A549 (cell line): ENCODE data around the gene UNC5C. TPM values are rescaled to one million over a fixed set of nuclear protein-coding genes. Genes with fewer than 3 reads are reported as not detected.

Experiments
- ATAC-seq, 2 experiments: fragments of 200-7000 bp in 1 of 2; fragments of >200 bp in 1 of 2; cut with Nextera tagmentation in 1 of 2; cut with Tn5 transposase in 1 of 2; 3 replicates each; pipeline versions ENCODE4 v1.8.0 to v1.9.1; 2018 to 2020; ENCODE audit warnings: mild to moderate bottlenecking in 1 of 2, moderate library complexity in 1 of 2
- CTCF ChIA-PET: fragments of 300-600 bp; sonication (Branson Sonifier 250); formaldehyde crosslinking; extraction: SDS; loops from one replicate; lab custom pipeline; 2021; ENCODE audit warnings: antibody characterized with exemption, inconsistent platforms; lab: Yijun Ruan, JAX
- POLR2A ChIA-PET: fragments of 350-600 bp; formaldehyde crosslinking; extraction: SDS; loops from one replicate; lab custom pipeline; 2021; ENCODE audit warnings: antibody characterized with exemption, inconsistent platforms; lab: Yijun Ruan, JAX
- DNase-seq, 2 experiments: peaks; one replicate each; pipeline versions ENCODE4 v3.0.0 to v3.0.0-alpha.2; 2011 to 2016; ENCODE audit warnings: low read depth in 1 of 2, low spot score in 1 of 2
- FAIRE-seq: peaks from 2 replicates; lab custom pipeline; 2011; peaks lifted over from hg19 to GRCh38; lab: Jason Lieb, UNC
- H3K27ac ChIP-seq, 2 experiments: fragments of >200 bp; sonication (Bioruptor Twin); formaldehyde crosslinking; 3 replicates each; pipeline ENCODE4 v1.5.1; 2016 to 2017
- H3K4me1 ChIP-seq: fragments of >200 bp; sonication (Bioruptor Twin); formaldehyde crosslinking; 3 replicates; pipeline ENCODE4 v1.6.1; 2016
- H3K4me2 ChIP-seq: fragments of >200 bp; sonication (Bioruptor Twin); formaldehyde crosslinking; 3 replicates; pipeline ENCODE4 v1.6.1; 2016
- H3K4me3 ChIP-seq: fragments of >200 bp; sonication (Bioruptor Twin); formaldehyde crosslinking; 3 replicates; pipeline ENCODE4 v1.5.1; 2016
- H3K9me3 ChIP-seq: fragments of >200 bp; sonication (Bioruptor Twin); formaldehyde crosslinking; 3 replicates; pipeline ENCODE4 v1.6.1; 2016
- BHLHE40 ChIP-seq: IDR thresholded peaks from 2 replicates; pipeline ENCODE4 v1.6.1; 2012; ENCODE audit warnings: low read depth, low read length, inconsistent platforms
- CEBPB ChIP-seq, 2 experiments: fragments of >200 bp in 1 of 2; sonication (Bioruptor Twin) in 1 of 2; formaldehyde crosslinking in 1 of 2; IDR thresholded peaks; 2 replicates each; pipeline ENCODE4 v1.6.1; 2012 to 2016
- EP300 ChIP-seq, 2 experiments: fragments of >200 bp; sonication (Bioruptor Twin); formaldehyde crosslinking; IDR thresholded peaks; 2 replicates in 1 of 2; 3 replicates in 1 of 2; pipeline ENCODE4 v1.6.1; 2016 to 2017
- ESRRA ChIP-seq: fragments of 150-350 bp; IDR thresholded peaks from 2 replicates; pipeline ENCODE4 v1.6.1; 2014; ENCODE audit warnings: mild to moderate bottlenecking, low read length, borderline replicate concordance
- GATA3 ChIP-seq: IDR thresholded peaks from 2 replicates; pipeline ENCODE4 v1.6.1; 2012; ENCODE audit warnings: borderline replicate concordance
- HEYL ChIP-seq: fragments of 250-450 bp; sonication (Bioruptor Pico); IDR thresholded peaks from 2 replicates; pipeline ENCODE4 v1.8.0; 2021; ENCODE audit warnings: mild to moderate bottlenecking, moderate library complexity
- HOXA7 ChIP-seq: fragments of 250-450 bp; sonication (Bioruptor Pico); IDR thresholded peaks from 2 replicates; pipeline ENCODE4 v1.5.0; 2020; ENCODE audit warnings: mild to moderate bottlenecking, moderate library complexity
- HOXB13 ChIP-seq: fragments of 250-450 bp; sonication (Bioruptor Pico); IDR thresholded peaks from 2 replicates; pipeline ENCODE4 v1.5.0; 2020; ENCODE audit warnings: low read depth, mild to moderate bottlenecking, moderate library complexity
- MAFK ChIP-seq: fragments of 450-650 bp; IDR thresholded peaks from 2 replicates; pipeline ENCODE4 v1.6.1; 2014; ENCODE audit not compliant: partially characterized antibody
- MAX ChIP-seq: IDR thresholded peaks from 2 replicates; pipeline ENCODE4 v1.6.1; 2012
- NR3C1 ChIP-seq: fragments of >200 bp; sonication (Bioruptor Twin); formaldehyde crosslinking; IDR thresholded peaks from 3 replicates; pipeline ENCODE4 v1.6.1; 2017
- RAD21 ChIP-seq, 2 experiments: fragments of >200 bp in 1 of 2; sonication (Bioruptor Twin) in 1 of 2; formaldehyde crosslinking in 1 of 2; IDR thresholded peaks in 1 of 2; conservative IDR thresholded peaks in 1 of 2; 2 replicates in 1 of 2; 3 replicates in 1 of 2; pipeline ENCODE4 v1.6.1; 2012 to 2018; ENCODE audit warnings: inconsistent platforms in 1 of 2
- RCOR1 ChIP-seq: fragments of 150-350 bp; IDR thresholded peaks from 2 replicates; pipeline ENCODE4 v1.6.1; 2014; ENCODE audit warnings: antibody characterized with exemption, low read length, low read depth
- SMC3 ChIP-seq: fragments of >200 bp; sonication (Bioruptor Twin); formaldehyde crosslinking; IDR thresholded peaks from 3 replicates; pipeline ENCODE4 v1.6.1; 2018; ENCODE audit warnings: inconsistent platforms
- ZNF302 ChIP-seq: fragments of 250-450 bp; sonication (Bioruptor Pico); IDR thresholded peaks from 2 replicates; pipeline ENCODE4 v1.9.0; 2021; ENCODE audit warnings: inconsistent platforms, mild to moderate bottlenecking, moderate library complexity
- WGBS: methylation state at CpG from one replicate; pipeline ENCODE4 v1.1.6; 2017; ENCODE audit errors: missing lambda C conversion rate; 5-methylcytosine and 5-hydroxymethylcytosine counted together
- polyA plus RNA-seq, 4 experiments: library from polyadenylated mRNA; depleted of rRNA in 3 of 4; stranded (reverse); fragments of >200 nt; fragmentation: RNase III in 1 of 4; extraction: RNeasy Plus Mini Kit Qiagen cat#74134 plus additional on column Dnase treatment in 1 of 4; gene quantifications; 2 replicates in 3 of 4; 3 replicates in 1 of 4; pipeline ENCODE4 v1.2.3, GENCODE V29; 2011 to 2017
- TF ChIP-seq, protein P1 (sequence below): fragments of >200 bp; sonication (Bioruptor Twin); formaldehyde crosslinking; IDR thresholded peaks from 3 replicates; pipeline ENCODE4 v1.5.1; 2016

UNC5C gene
- polyA plus RNA-seq, 2 of the 4 experiments (the other 2 are of a cell fraction) = 0.13 TPM; not detected in 1

- ChIA-PET POLR2A (no interaction called here), CTCF (interaction anchor here (0.6 kb wide), 1 partner anchor 954 kb away, joined by 3 read pairs; no protein-coding TSS in a partner anchor)
- DNase-seq (no peak), ATAC-seq (no peak), FAIRE-seq (no peak)
- H3K4me2 ChIP-seq = no peak overlapping the region
- no peak overlapping the region for H3K27ac ChIP-seq
- no peak overlapping the region for H3K4me3 ChIP-seq
- H3K4me1 ChIP-seq = no peaks in the 10 kb centered on the region
- no peak for TF ChIP-seq RCOR1
- TF ChIP-seq CEBPB (IDR thresholded peaks at IDR 0.05) = no peak
- H3K9me3 ChIP-seq = no peaks in the 10 kb centered on the region
Measured at GRCh38 chr4:95157596-95157995, 391.2 kb downstream of the UNC5C start.

DNA sequence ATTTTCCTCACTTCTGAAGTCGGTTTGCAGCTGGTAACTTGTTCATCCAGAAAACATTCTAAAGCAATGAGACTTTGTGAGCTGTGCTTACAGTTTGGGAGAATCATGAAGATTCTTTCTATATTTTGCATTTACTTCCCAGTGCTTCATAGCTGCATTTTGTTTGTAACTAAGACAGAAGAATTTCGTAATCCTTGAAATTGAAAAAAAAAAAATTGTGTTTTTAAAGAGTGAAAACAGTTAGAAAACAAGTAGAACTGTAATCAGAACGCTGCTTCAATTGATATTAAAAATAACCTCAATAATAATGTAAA, 392.4 kb downstream of the UNC5C start:
- no peak for FAIRE-seq
- ATAC-seq = no peak
- Histone ChIP-seq H3K4me1 (no peaks in the 10 kb centered on the region), H3K4me3 (no peak overlapping the region)
- TF ChIP-seq GATA3 = no peak
- TF ChIP-seq, all 56 proteins: peak for 0
- ChIA-PET CTCF (interaction anchor here (0.9 to 1.3 kb wide), 2 partner anchors 11 to 12 kb away, joined by 3 read pairs; no protein-coding TSS in a partner anchor), POLR2A (no interaction called here)
- WGBS = 36% methylated on average over 3 of the region's 3 CpGs
- no peak overlapping the region for H3K4me2 ChIP-seq
- DNase-seq = no peak
- no peak overlapping the region for H3K27ac ChIP-seq
- no peaks in the 10 kb centered on the region for H3K9me3 ChIP-seq

DNA sequence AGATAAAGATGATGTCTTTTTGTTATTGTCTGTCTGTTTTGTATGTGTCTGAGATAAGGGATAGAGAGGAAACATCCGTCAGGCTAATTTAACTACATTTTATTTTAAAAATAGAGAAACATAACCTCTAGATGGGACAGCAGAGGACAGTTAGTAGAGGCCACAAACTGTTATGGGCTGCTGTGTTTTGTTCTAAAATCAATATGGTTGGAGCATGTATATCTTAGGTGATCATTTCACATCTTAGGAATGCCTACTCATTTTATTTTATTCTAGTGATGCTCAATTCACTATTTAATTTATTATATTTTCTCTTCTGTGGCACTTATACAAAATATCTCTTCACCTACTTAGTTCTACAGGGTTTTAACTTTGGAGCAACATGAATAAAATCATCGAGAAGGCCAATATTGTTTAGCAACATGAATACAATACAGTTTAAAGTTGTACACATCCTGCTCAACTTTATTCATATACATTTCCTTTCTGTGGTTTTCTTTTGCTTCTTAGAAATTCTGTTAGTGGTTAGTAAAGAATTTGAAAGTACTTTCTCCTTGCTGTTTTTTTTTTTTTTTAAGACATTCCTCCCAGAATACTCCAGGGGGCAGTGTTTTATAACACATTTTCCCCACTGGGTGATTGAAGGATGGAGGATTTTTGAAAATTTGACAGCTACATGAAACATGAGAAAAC, 392.9 kb downstream of the UNC5C start:
- DNase-seq (peak; percentile 13 to 23), ATAC-seq (no peak), FAIRE-seq (no peak)
- CTCF ChIA-PET = interaction anchor here (0.9 to 1.3 kb wide), 2 partner anchors 11 to 12 kb away, joined by 3 read pairs; no protein-coding TSS in a partner anchor
- no peaks in the 10 kb centered on the region for H3K4me1 ChIP-seq
- H3K4me3 ChIP-seq = no peak overlapping the region
- peak; percentile 51 to 53; a peak in 4 of 5 replicates for TF ChIP-seq RAD21 (conservative IDR thresholded peaks at IDR 0.05 in 1 of 2, IDR thresholded peaks at IDR 0.05 in 1 of 2)
- TF ChIP-seq ESRRA = no peak
- no peak for TF ChIP-seq BHLHE40
- TF ChIP-seq EP300 (IDR thresholded peaks at IDR 0.05) = no peak
- no peak for TF ChIP-seq MAX
- TF ChIP-seq HOXA7 = no peak
- TF ChIP-seq, protein P1, sequence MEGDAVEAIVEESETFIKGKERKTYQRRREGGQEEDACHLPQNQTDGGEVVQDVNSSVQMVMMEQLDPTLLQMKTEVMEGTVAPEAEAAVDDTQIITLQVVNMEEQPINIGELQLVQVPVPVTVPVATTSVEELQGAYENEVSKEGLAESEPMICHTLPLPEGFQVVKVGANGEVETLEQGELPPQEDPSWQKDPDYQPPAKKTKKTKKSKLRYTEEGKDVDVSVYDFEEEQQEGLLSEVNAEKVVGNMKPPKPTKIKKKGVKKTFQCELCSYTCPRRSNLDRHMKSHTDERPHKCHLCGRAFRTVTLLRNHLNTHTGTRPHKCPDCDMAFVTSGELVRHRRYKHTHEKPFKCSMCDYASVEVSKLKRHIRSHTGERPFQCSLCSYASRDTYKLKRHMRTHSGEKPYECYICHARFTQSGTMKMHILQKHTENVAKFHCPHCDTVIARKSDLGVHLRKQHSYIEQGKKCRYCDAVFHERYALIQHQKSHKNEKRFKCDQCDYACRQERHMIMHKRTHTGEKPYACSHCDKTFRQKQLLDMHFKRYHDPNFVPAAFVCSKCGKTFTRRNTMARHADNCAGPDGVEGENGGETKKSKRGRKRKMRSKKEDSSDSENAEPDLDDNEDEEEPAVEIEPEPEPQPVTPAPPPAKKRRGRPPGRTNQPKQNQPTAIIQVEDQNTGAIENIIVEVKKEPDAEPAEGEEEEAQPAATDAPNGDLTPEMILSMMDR = peak; percentile 55
- peak; percentile 40; the same call in 2 of the 3 replicates for TF ChIP-seq SMC3
- POLR2A ChIA-PET = no interaction called here
- no peaks in the 10 kb centered on the region for H3K9me3 ChIP-seq
- no peak overlapping the region for H3K27ac ChIP-seq
- 79% methylated on average over 2 of the region's 2 CpGs for WGBS
- H3K4me2 ChIP-seq = no peak overlapping the region

DNA sequence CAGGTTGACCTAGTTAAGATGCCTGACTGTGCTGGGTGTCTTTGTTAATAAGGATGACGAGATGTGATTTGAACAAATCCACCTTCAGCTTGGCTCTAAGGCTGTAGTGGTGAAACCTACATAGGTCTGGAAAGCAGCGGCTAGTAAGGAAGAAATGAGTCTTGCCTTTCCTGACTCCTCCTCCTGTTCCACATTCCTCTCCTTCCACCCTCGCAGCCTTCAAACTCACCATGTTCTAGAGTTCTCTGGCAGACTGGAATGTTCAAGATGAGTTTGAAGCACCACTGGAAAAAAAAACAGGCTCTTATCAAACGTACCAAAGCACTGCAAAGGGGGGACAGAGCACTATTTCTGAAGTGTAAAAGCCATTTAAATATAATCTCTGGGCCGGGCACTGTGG, 395.6 kb downstream of the UNC5C start:
- ChIA-PET CTCF (no interaction called here), POLR2A (no interaction called here)
- FAIRE-seq (no peak), ATAC-seq (no peak), DNase-seq (no peak)
- Histone ChIP-seq H3K4me3 (no peak overlapping the region), H3K4me2 (no peak overlapping the region), H3K9me3 (no peaks in the 10 kb centered on the region), H3K27ac (no peak overlapping the region), H3K4me1 (no peaks in the 10 kb centered on the region)
- TF ChIP-seq MAX (no peak), HEYL (CRISPR knock-in tag) (no peak)
- 84% methylated on average over 5 of the region's 5 CpGs for WGBS

DNA sequence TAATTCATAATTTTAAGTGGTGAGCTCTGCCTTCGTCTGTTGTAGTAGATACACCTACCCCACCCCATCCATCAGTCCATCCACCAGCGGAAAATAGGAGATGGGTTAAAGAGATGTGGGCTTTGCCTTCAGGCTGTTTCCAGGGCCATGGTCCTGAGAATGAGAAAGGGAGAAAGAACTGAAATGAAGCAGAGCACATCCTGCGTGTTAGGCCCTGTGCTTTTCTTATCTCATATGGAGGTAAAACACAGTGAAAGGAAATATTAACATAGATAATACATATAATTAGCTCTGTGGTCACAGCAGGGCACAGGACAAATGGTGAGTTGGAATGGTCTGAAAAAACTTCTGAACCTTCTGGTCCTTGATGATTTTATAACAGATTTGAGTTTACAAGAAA, 397.5 kb downstream of the UNC5C start:
- H3K27ac ChIP-seq = no peak overlapping the region
- no peak for FAIRE-seq

More for the DNA sequence above, 397.5 kb downstream of the UNC5C start:
- no peak for TF ChIP-seq CEBPB (IDR thresholded peaks at IDR 0.05)
- TF ChIP-seq HOXB13 (CRISPR knock-in tag) = no peak
- TF ChIP-seq ZNF302 (CRISPR knock-in tag) = no peak
- TF ChIP-seq MAFK = no peak
- no peak for TF ChIP-seq NR3C1
- 86% methylated on average over 3 of the region's 3 CpGs for WGBS
- Histone ChIP-seq H3K9me3 (no peaks in the 10 kb centered on the region), H3K4me1 (no peaks in the 10 kb centered on the region), H3K4me3 (no peak overlapping the region), H3K4me2 (no peak overlapping the region)
- ChIA-PET POLR2A (no interaction called here), CTCF (no interaction called here)
- ATAC-seq (no peak), DNase-seq (no peak)
